ENCODE data around the gene WDR87.

The WDR87 gene
- long read RNA-seq, donor 1: 0 reads
- long read RNA-seq, donor 2: 0 reads
- long read RNA-seq, donor 3: 0 reads
- long read RNA-seq, donor 4: 0 reads
- long read RNA-seq, donor 5: 0 reads
- long read RNA-seq, donor 6: 0 reads
- long read RNA-seq, donor 7: 0 reads
- long read RNA-seq, donor 8: 0 reads

GRCh38 chr19:37905946-37906868 is at the start of gene WDR87:
Gene WDR87 (minus strand): TSS chr19:37906594. CDS start chr19:37898239, 8,355 bp downstream.
- peak; percentile 98 for DNase-seq

GRCh38 chr19:37955986-37956385 is 49.6 kb upstream of the WDR87 start:
- no peak for DNase-seq

GRCh38 chr19:37954421-37954874 is 48.1 kb upstream of the WDR87 start:
- no peak for DNase-seq

- no peak for DNase-seq
These were observed 47.5 kb upstream of the WDR87 start for GRCh38 chr19:37953918-37954303.

GRCh38 chr19:37953171-37953917 is 47.0 kb upstream of the WDR87 start:
- DNase-seq: peak; percentile 52

GRCh38 chr19:37951816-37952210 is 45.4 kb upstream of the WDR87 start:
- DNase-seq: no peak

GRCh38 chr19:37950471-37951175 is 44.2 kb upstream of the WDR87 start:
- DNase-seq: no peak

GRCh38 chr19:37948362-37948761 is 42.0 kb upstream of the WDR87 start:
- no peak for DNase-seq

- DNase-seq: no peak
These were observed 41.4 kb upstream of the WDR87 start for GRCh38 chr19:37947778-37948177.

- no peak for DNase-seq
These were observed 39.7 kb upstream of the WDR87 start for GRCh38 chr19:37946132-37946531.

GRCh38 chr19:37943480-37943879 is 37.1 kb upstream of the WDR87 start:
- DNase-seq: no peak

- no peak for DNase-seq
These were observed 36.1 kb upstream of the WDR87 start for GRCh38 chr19:37942516-37942902.

- DNase-seq: no peak
These were observed 35.6 kb upstream of the WDR87 start for GRCh38 chr19:37941782-37942515.

GRCh38 chr19:37938353-37938752 is 32.0 kb upstream of the WDR87 start:
- DNase-seq: no peak

GRCh38 chr19:37936886-37937285 is 30.5 kb upstream of the WDR87 start:
- DNase-seq: no peak

- DNase-seq: no peak
These were observed 29.8 kb upstream of the WDR87 start for GRCh38 chr19:37936166-37936565.

- DNase-seq: no peak
These were observed 28.9 kb upstream of the WDR87 start for GRCh38 chr19:37935341-37935740.

GRCh38 chr19:37933937-37934358 is 27.6 kb upstream of the WDR87 start:
- DNase-seq: peak; percentile 50

- peak; percentile 29 for DNase-seq
These were observed 26.9 kb upstream of the WDR87 start for GRCh38 chr19:37932985-37933936.

GRCh38 chr19:37931881-37932655 is 25.7 kb upstream of the WDR87 start:
- peak; percentile 78 for DNase-seq

All from right kidney (tissue), 9 donors.